Karpas-422 (cell line): Measurements from ENCODE around the gene CENPX. TPM values are rescaled to one million over a fixed set of nuclear protein-coding genes. Genes with fewer than 3 reads are reported as not detected.

ENCODE experiments used
- DNase-seq: peaks from one replicate; pipeline ENCODE4 v3.0.0-alpha.2; 2015
- H2AFZ ChIP-seq: fragments of 200-600 bp; sonication (generic); 2 replicates; pipeline ENCODE4 v1.6.1; 2014; ENCODE audit warnings: antibody characterized with exemption, low read length, mixed read lengths
- H3K27ac ChIP-seq: fragments of 200-600 bp; sonication (generic); 2 replicates; pipeline ENCODE4 v1.5.1; 2014; ENCODE audit warnings: mild to moderate bottlenecking, low read length, moderate library complexity
- H3K27me3 ChIP-seq: fragments of 200-600 bp; sonication (generic); 2 replicates; pipeline ENCODE4 v1.6.1; 2014; ENCODE audit warnings: low read length, mixed read lengths
- H3K36me3 ChIP-seq: fragments of 200-600 bp; sonication (generic); 2 replicates; pipeline ENCODE4 v1.6.1; 2014; ENCODE audit warnings: low read length, mixed read lengths; ENCODE audit not compliant: insufficient read depth
- H3K4me1 ChIP-seq: fragments of 200-600 bp; sonication (generic); 2 replicates; pipeline ENCODE4 v1.6.1; 2014; ENCODE audit warnings: mild to moderate bottlenecking, low read length, mixed read lengths
- H3K4me2 ChIP-seq: fragments of 200-600 bp; sonication (generic); 2 replicates; pipeline ENCODE4 v1.6.1; 2014; ENCODE audit warnings: low read length, low read depth, mild to moderate bottlenecking; ENCODE audit not compliant: poor library complexity, severe bottlenecking
- H3K4me3 ChIP-seq: fragments of 200-600 bp; sonication (generic); 2 replicates; pipeline ENCODE4 v1.5.1; 2014; ENCODE audit warnings: mild to moderate bottlenecking, antibody characterized with exemption, low read length, mixed read lengths
- H3K79me2 ChIP-seq: fragments of 200-600 bp; sonication (generic); 2 replicates; pipeline ENCODE4 v1.6.1; 2014; ENCODE audit warnings: mild to moderate bottlenecking, low read length, mixed read lengths
- H3K9ac ChIP-seq: fragments of 200-600 bp; sonication (generic); 2 replicates; pipeline ENCODE4 v1.6.0; 2014; ENCODE audit warnings: low read length
- H3K9me2 ChIP-seq: fragments of 200-600 bp; sonication (generic), shearing (Covaris generic); replicated peaks from 2 replicates; pipeline ENCODE4 v1.6.0; 2014; ENCODE audit warnings: mild to moderate bottlenecking, low read length, moderate library complexity; ENCODE audit not compliant: insufficient read depth
- H3K9me3 ChIP-seq: fragments of 300-700, 200-600 bp; sonication (generic); 2 replicates; pipeline ENCODE4 v1.6.1; 2014; ENCODE audit warnings: low read length, mixed read lengths
- H4K20me1 ChIP-seq: fragments of 200-600 bp; sonication (generic); 2 replicates; pipeline ENCODE4 v1.6.1; 2014; ENCODE audit warnings: mild to moderate bottlenecking, antibody characterized with exemption, low read length, low read depth; ENCODE audit not compliant: insufficient read depth
- total RNA-seq: library from RNA; depleted of rRNA; stranded (reverse); fragments of >200 nt; shearing (Covaris generic); gene quantifications from 2 replicates; pipeline ENCODE4 v1.2.3, GENCODE V29; 2014; ENCODE audit warnings: low replicate concordance

Gene CENPX
- total RNA-seq, 1 experiment from 2014 or later: 51.4 TPM

DNA sequence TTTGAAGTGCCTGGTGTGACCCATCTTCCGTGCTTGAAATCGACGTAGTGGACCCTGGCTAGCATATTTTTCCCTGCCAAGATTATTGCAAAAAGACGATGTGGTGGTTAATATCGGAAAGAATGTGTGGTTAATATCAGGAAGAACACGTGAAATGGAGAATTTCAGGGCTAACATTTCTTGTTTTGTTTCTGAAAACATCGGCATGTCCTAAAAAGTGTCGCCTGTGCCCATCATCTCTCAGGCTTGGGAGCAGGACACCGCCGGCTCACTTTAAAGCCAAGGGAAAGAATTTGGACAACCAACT lies 15.2 kb upstream of the CENPX start:
- Histone ChIP-seq H3K4me3 (peak overlapping the region; percentile 48; the same call in 1 of the 2 replicates), H4K20me1 (0 out of 2 replicates have a peak, but pooled peaks cover 6% of the 10 kb centered on the region), H3K9me3 (no peaks in the 10 kb centered on the region), H3K9ac (peak overlapping the region; percentile 42), H3K36me3 (no peaks in the 10 kb centered on the region), H3K27ac (no peak overlapping the region), H3K27me3 (no peaks in the 10 kb centered on the region), H3K4me1 (peaks cover 17% of the 10 kb centered on the region), H3K4me2 (peak overlapping the region; percentile 49), H3K9me2 (no peaks in the 10 kb centered on the region), H3K79me2 (peaks cover 11% of the 10 kb centered on the region), H2AFZ (peak overlapping the region; percentile 97)
- no peak for DNase-seq

GRCh38 chr17:82037092-82037888 lies 14.6 kb upstream of the CENPX start, which contains the start of gene DCXR:
Gene DCXR (minus strand): TSS chr17:82037697. CDS start chr17:82037682, 15 bp downstream.
- peak within 1 kb of the TSS; percentile 97 for H3K4me2 ChIP-seq
- no peaks in the 10 kb centered on the region for H3K27me3 ChIP-seq
- no peaks in the 10 kb centered on the region for H3K9me2 ChIP-seq
- peaks cover 11% of the 10 kb centered on the region for H3K79me2 ChIP-seq
- H2AFZ ChIP-seq: peak within 1 kb of the TSS; percentile 97
- 0 out of 2 replicates have a peak, but pooled peaks cover 6% of the 10 kb centered on the region for H4K20me1 ChIP-seq
- peaks cover 17% of the 10 kb centered on the region for H3K4me1 ChIP-seq
- peak within 1 kb of the TSS; percentile 48; the same call in 1 of the 2 replicates for H3K27ac ChIP-seq
- H3K36me3 ChIP-seq: no peaks in the 10 kb centered on the region
- H3K9ac ChIP-seq: peak within 1 kb of the TSS; percentile 92
- H3K9me3 ChIP-seq: no peaks in the 10 kb centered on the region
- DNase-seq: peak; percentile 98
- peak within 1 kb of the TSS; percentile 99 for H3K4me3 ChIP-seq

DNA sequence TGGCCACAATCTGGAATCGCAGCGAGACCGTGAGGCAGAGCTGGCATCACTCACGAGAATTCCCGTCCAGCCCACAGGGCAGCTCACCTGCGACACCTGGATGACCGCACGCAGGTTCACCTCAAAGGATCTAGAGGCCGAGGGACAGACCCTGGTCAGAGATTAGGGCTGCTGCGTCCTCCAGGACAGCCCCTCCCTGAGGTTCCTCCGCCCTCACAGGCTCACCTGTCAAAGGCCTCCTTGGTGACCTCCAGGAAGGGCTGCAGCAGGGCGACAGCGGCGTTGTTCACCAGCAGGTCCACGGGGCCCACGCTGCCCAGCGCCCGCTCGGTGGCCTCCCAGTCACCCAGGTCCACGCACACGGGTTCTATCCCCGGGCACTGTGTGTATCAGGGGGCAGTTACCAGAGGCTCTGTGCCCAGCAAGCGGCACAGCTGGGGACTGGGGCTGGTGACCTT lies 14.0 kb upstream of the CENPX start:
- Histone ChIP-seq H3K27me3 (no peaks in the 10 kb centered on the region), H3K27ac (no peak overlapping the region), H3K4me1 (peaks cover 20% of the 10 kb centered on the region), H3K4me3 (peak overlapping the region; percentile 99), H2AFZ (no peak overlapping the region), H3K9me2 (no peaks in the 10 kb centered on the region), H3K36me3 (no peaks in the 10 kb centered on the region), H3K9me3 (no peaks in the 10 kb centered on the region), H3K79me2 (peaks cover 11% of the 10 kb centered on the region), H4K20me1 (0 out of 2 replicates have a peak, but pooled peaks cover 6% of the 10 kb centered on the region), H3K9ac (peak overlapping the region; percentile 92), H3K4me2 (peak overlapping the region; percentile 97)
- no peak for DNase-seq

DNA sequence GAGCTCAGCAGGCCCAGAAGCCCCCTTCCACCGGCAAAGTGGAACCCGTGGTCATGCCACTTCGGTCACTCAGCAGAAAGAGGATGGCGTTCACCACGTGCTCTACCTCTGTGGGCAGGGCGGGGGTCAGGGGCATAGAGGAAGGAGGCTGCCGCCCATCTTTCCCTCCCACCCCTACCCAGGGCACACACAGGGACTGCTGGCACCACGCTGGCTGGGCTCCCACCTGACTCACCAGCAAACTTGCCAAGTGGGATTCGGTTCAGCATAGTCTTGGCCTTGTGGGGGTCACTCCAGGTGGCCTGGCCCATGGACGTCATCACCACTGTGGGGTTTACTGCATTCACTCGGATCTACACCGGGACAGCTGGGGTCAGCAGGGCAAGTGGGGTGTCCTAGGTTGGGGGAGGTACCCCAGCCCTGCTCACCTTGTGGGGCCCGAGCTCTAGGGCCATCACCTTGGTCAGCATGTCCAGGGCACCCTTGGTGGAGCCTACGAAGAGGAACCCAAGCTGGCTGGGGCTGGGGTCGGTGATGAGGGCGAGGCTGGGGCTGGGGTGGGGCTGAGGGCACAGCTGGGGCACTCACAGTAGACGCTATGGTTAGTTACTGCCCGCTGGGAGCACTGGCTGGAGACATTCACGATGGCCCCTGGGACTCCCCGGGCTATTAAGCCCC lies 13.4 kb upstream of the CENPX start:
- Histone ChIP-seq H3K4me1 (peaks cover 21% of the 10 kb centered on the region), H2AFZ (no peak overlapping the region), H3K27me3 (no peaks in the 10 kb centered on the region), H3K27ac (no peak overlapping the region), H3K9me2 (no peaks in the 10 kb centered on the region), H3K36me3 (no peaks in the 10 kb centered on the region), H3K9ac (peak overlapping the region; percentile 92), H4K20me1 (0 out of 2 replicates have a peak, but pooled peaks cover 6% of the 10 kb centered on the region), H3K4me3 (peak overlapping the region; percentile 99), H3K9me3 (no peaks in the 10 kb centered on the region), H3K79me2 (peaks cover 11% of the 10 kb centered on the region), H3K4me2 (peak overlapping the region; percentile 97)
- no peak for DNase-seq

DNA sequence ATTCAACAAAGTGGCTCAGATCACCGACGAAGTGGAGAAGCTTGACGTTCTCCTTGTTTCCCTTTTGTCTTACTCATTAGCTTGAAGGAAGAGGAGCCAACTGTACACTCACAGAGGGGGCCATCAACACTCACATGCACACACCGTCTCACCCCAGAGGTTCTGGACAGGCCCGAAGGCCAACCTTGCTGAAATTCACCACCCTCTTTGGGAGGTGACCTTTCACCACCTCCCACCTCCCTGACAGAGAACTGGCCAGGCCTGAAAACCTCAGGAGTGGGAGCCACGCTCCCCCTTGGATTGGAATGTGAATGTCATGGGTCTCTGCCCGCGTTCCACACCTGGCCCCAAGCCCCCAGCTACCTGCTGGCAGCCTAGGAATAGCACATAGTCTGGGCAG lies 12.8 kb upstream of the CENPX start:
- Histone ChIP-seq H3K4me1 (peaks cover 27% of the 10 kb centered on the region), H3K9me2 (no peaks in the 10 kb centered on the region), H2AFZ (no peak overlapping the region), H3K27ac (no peak overlapping the region), H4K20me1 (0 out of 2 replicates have a peak, but pooled peaks cover 6% of the 10 kb centered on the region), H3K79me2 (peaks cover 11% of the 10 kb centered on the region), H3K4me2 (no peak overlapping the region), H3K27me3 (no peaks in the 10 kb centered on the region), H3K4me3 (no peak overlapping the region), H3K36me3 (no peaks in the 10 kb centered on the region), H3K9ac (no peak overlapping the region), H3K9me3 (no peaks in the 10 kb centered on the region)
- DNase-seq: no peak

- no peak overlapping the region for H3K27ac ChIP-seq
- H3K36me3 ChIP-seq: no peaks in the 10 kb centered on the region
- no peak overlapping the region for H2AFZ ChIP-seq
- no peaks in the 10 kb centered on the region for H3K9me2 ChIP-seq
- no peak overlapping the region for H3K9ac ChIP-seq
- peak; percentile 52 for DNase-seq
- H3K4me3 ChIP-seq: no peak overlapping the region
- no peaks in the 10 kb centered on the region for H3K9me3 ChIP-seq
- peaks cover 27% of the 10 kb centered on the region for H3K4me1 ChIP-seq
- peaks cover 11% of the 10 kb centered on the region for H3K79me2 ChIP-seq
- 0 out of 2 replicates have a peak, but pooled peaks cover 6% of the 10 kb centered on the region for H4K20me1 ChIP-seq
- no peak overlapping the region for H3K4me2 ChIP-seq
- H3K27me3 ChIP-seq: no peaks in the 10 kb centered on the region
Observed at GRCh38 chr17:82034371-82035011, 11.8 kb upstream of the CENPX start.

DNA sequence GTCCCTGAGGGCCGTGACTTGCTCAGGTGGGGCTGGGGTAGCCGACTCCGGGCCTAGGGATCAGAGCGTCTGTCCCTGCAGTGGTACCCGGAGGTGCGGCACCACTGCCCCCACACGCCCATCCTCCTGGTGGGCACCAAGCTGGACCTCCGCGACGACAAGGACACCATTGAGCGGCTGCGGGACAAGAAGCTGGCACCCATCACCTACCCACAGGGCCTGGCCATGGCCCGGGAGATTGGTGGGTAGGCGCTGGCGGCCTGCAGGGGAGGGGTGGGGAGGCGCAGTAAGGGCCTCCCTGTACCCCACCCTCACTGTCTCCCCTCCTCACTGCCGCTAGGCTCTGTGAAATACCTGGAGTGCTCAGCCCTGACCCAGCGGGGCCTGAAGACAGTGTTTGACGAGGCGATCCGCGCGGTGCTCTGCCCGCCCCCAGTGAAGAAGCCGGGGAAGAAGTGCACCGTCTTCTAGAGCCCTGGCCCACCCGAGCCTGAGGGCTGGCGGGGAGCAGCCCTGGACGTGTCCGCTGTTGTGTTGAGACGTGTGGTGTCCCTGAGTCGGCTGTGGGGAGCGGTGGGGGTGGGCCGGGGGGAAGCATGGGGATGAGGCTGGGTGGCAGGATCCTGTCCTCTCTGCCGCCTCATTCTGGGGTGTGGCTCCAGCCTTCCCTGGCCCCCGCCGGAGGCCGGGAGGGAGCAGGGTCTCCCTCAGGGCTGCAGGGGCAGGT lies 10.8 kb upstream of the CENPX start:
- Histone ChIP-seq H3K79me2 (peaks cover 11% of the 10 kb centered on the region), H3K4me1 (peaks cover 27% of the 10 kb centered on the region), H2AFZ (no peak overlapping the region), H3K27ac (no peak overlapping the region), H3K9ac (no peak overlapping the region), H4K20me1 (0 out of 2 replicates have a peak, but pooled peaks cover 6% of the 10 kb centered on the region), H3K4me3 (no peak overlapping the region), H3K9me3 (no peaks in the 10 kb centered on the region), H3K27me3 (no peaks in the 10 kb centered on the region), H3K4me2 (no peak overlapping the region), H3K9me2 (no peaks in the 10 kb centered on the region), H3K36me3 (no peaks in the 10 kb centered on the region)
- DNase-seq: no peak
